A673 (cell line): ENCODE data around the gene TRPM6. TPM values are rescaled to one million over a fixed set of nuclear protein-coding genes. Genes with fewer than 3 reads are reported as not detected.

Source experiments
- BruUV-seq: library from RNA; stranded (reverse); fragments of 400-500 nt; replicated peaks from 2 replicates; lab custom pipeline; 2021; lab: Mats Ljungman, UMichigan
- CTCF ChIA-PET: fragments of 300-600 bp; sonication (Branson Sonifier 250); formaldehyde crosslinking; loops from one replicate; lab custom pipeline; 2022; ENCODE audit warnings: antibody characterized with exemption; lab: Charles Lee
- POLR2A ChIA-PET: fragments of 300-600 bp; sonication (Branson Sonifier 250); formaldehyde crosslinking; loops from one replicate; lab custom pipeline; 2022; ENCODE audit warnings: antibody characterized with exemption; ENCODE audit not compliant: low non-redundant PET; lab: Charles Lee
- DNase-seq: peaks from one replicate; pipeline ENCODE4 v3.0.0-alpha.2; 2015; ENCODE audit warnings: low spot score
- H3K27ac ChIP-seq: fragments of 200-600 bp; sonication (generic); 2 replicates; pipeline ENCODE4 v1.5.1; 2016; ENCODE audit warnings: mixed run types, low read depth, mild to moderate bottlenecking, mixed read lengths, antibody characterized with exemption, low read length; ENCODE audit not compliant: poor library complexity, severe bottlenecking
- H3K27me3 ChIP-seq: fragments of 200-600 bp; sonication (generic); replicated peaks from 2 replicates; pipeline ENCODE4 v1.6.1; 2017; ENCODE audit warnings: mixed run types, low read depth, mild to moderate bottlenecking, mixed read lengths, antibody characterized with exemption, low read length; ENCODE audit not compliant: insufficient read depth, poor library complexity
- H3K36me3 ChIP-seq: fragments of 200-600 bp; sonication (generic); 2 replicates; pipeline ENCODE4 v1.6.1; 2016; ENCODE audit warnings: mixed run types, mild to moderate bottlenecking, mixed read lengths, antibody characterized with exemption, low read length; ENCODE audit not compliant: insufficient read depth, poor library complexity, severe bottlenecking
- H3K4me1 ChIP-seq: fragments of 200-600 bp; sonication (generic); 2 replicates; pipeline ENCODE4 v1.6.1; 2017; ENCODE audit warnings: mixed run types, mild to moderate bottlenecking, mixed read lengths, antibody characterized with exemption, low read length; ENCODE audit not compliant: insufficient read depth, poor library complexity, severe bottlenecking
- H3K4me3 ChIP-seq: fragments of 200-600 bp; sonication (generic); 2 replicates; pipeline ENCODE4 v1.5.1; 2016; ENCODE audit warnings: low read depth, mixed run types, mild to moderate bottlenecking, mixed read lengths, low read length; ENCODE audit not compliant: poor library complexity, severe bottlenecking
- H3K9me3 ChIP-seq: fragments of 200-600 bp; sonication (generic); 2 replicates; pipeline ENCODE4 v1.6.1; 2016; ENCODE audit warnings: mixed run types, low read depth, mild to moderate bottlenecking, mixed read lengths, antibody characterized with exemption, low read length; ENCODE audit not compliant: poor library complexity, severe bottlenecking
- EZH2 ChIP-seq: fragments of 200-600 bp; sonication (generic); IDR thresholded peaks from 2 replicates; pipeline ENCODE4 v1.6.1; 2017; ENCODE audit warnings: borderline replicate concordance, low read depth, mild to moderate bottlenecking, mixed read lengths, antibody characterized with exemption, low read length; ENCODE audit not compliant: poor library complexity, severe bottlenecking
- intact Hi-C: fragments of 100-400 bp; cut with micrococcal nuclease; formaldehyde crosslinking; loops from one replicate; pipeline ENCODE4 v1.10.0; 2022; ENCODE audit not compliant: unreplicated experiment
- total RNA-seq: library from RNA; stranded (reverse); gene quantifications from 2 replicates; pipeline ENCODE4 v1.2.3, GENCODE V29; 2021
- TF ChIP-seq, protein P1 (sequence below): fragments of 300-800, 200-600 bp; sonication (generic); conservative IDR thresholded peaks from 2 replicates; pipeline ENCODE4 v1.5.1; 2017; ENCODE audit warnings: low read depth, mild to moderate bottlenecking, antibody characterized with exemption, low read length, moderate library complexity, mixed read lengths

TRPM6 gene
- total RNA-seq, 1 experiment from 2014 or later = 0.06 TPM

DNA sequence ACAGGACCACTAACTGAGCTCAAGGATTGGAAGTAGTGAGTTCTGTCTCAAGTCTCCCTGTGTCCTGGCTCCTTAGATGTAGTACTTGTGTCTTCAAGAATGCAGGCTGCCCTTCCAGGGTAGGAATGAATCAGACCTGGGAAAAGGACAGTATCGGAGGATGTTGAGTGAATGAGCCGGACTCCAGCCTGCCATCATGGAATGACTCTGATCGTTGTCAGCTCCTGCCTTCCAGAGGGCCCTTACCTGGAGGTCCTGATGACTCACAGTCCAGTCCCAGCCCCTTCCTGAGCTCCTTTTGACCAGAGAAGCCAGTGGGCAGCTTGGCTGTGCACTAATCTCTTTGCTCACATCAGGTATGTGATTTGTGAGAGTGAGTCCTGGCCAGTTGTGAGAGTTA lies 161.1 kb downstream of the TRPM6 start:
- TF ChIP-seq, protein P1, sequence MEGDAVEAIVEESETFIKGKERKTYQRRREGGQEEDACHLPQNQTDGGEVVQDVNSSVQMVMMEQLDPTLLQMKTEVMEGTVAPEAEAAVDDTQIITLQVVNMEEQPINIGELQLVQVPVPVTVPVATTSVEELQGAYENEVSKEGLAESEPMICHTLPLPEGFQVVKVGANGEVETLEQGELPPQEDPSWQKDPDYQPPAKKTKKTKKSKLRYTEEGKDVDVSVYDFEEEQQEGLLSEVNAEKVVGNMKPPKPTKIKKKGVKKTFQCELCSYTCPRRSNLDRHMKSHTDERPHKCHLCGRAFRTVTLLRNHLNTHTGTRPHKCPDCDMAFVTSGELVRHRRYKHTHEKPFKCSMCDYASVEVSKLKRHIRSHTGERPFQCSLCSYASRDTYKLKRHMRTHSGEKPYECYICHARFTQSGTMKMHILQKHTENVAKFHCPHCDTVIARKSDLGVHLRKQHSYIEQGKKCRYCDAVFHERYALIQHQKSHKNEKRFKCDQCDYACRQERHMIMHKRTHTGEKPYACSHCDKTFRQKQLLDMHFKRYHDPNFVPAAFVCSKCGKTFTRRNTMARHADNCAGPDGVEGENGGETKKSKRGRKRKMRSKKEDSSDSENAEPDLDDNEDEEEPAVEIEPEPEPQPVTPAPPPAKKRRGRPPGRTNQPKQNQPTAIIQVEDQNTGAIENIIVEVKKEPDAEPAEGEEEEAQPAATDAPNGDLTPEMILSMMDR = no peak
- TF ChIP-seq EZH2 = no peak
- H3K4me3 ChIP-seq = no peak overlapping the region
- H3K36me3 ChIP-seq = no peaks in the 10 kb centered on the region
- ChIA-PET POLR2A (no interaction called here), CTCF (no interaction called here)
- no TSS peak for BruUV-seq
- peaks cover 14% of the 10 kb centered on the region for H3K27me3 ChIP-seq
- intact Hi-C loops = no loop called here
- no peaks in the 10 kb centered on the region for H3K4me1 ChIP-seq
- DNase-seq = no peak
- H3K27ac ChIP-seq = no peak overlapping the region
- no peaks in the 10 kb centered on the region for H3K9me3 ChIP-seq

GRCh38 chr9:74724317-74724716 lies 163.4 kb downstream of the TRPM6 start:
- H3K4me1 ChIP-seq = no peaks in the 10 kb centered on the region
- no peak for DNase-seq
- no peaks in the 10 kb centered on the region for H3K9me3 ChIP-seq
- POLR2A ChIA-PET = no interaction called here
- CTCF ChIA-PET = no interaction called here
- no peak for TF ChIP-seq EZH2
- TF ChIP-seq, protein P1 = no peak
- no TSS peak for BruUV-seq
- no peak overlapping the region for H3K4me3 ChIP-seq
- H3K36me3 ChIP-seq = no peaks in the 10 kb centered on the region
- no peak overlapping the region for H3K27ac ChIP-seq
- peaks cover 16% of the 10 kb centered on the region for H3K27me3 ChIP-seq
- intact Hi-C loops = no loop called here

- ChIA-PET POLR2A (no interaction called here), CTCF (no interaction called here)
- peaks cover 9% of the 10 kb centered on the region for H3K27me3 ChIP-seq
- intact Hi-C loops = no loop called here
- H3K9me3 ChIP-seq = no peaks in the 10 kb centered on the region
- H3K27ac ChIP-seq = no peak overlapping the region
- TF ChIP-seq, protein P1 = no peak
- no peak for TF ChIP-seq EZH2
- no peak overlapping the region for H3K4me3 ChIP-seq
- no peaks in the 10 kb centered on the region for H3K4me1 ChIP-seq
- H3K36me3 ChIP-seq = no peaks in the 10 kb centered on the region
- DNase-seq = no peak
- BruUV-seq = no TSS peak
These were observed 165.7 kb downstream of the TRPM6 start for GRCh38 chr9:74721696-74722660.
